GM18502 (cell line): Measurements from ENCODE around the gene EYS.

Experiments used
- ATAC-seq: cut with Tn5 transposase; IDR thresholded peaks from one replicate; pipeline ENCODE4 v1.9.1; 2021; ENCODE audit warnings: mild to moderate bottlenecking; ENCODE audit not compliant: unreplicated experiment, poor library complexity

EYS gene

DNA sequence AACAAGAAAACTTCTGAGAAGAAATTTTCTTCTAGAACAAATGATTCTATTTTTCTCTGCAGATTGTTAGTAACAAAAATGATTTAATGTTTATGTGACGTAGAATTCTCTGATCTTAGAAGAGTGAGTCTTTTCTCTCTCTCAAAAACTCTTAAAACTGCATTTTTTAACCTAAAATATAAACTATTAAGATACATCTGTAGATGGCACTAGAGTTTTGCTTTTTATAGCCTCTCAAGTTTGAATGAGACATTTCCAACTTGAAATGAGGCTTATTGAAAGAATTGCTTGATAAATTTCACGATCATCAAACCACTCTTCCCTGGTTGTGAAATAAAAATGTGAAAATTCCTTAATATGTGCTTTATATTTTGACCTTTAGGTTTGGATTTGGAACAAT is 2017.6 kb downstream of the EYS start:
- no peak for ATAC-seq

- ATAC-seq: peak; percentile 92
Observed at GRCh38 chr6:63685446-63686379, 2021.3 kb downstream of the EYS start.

DNA sequence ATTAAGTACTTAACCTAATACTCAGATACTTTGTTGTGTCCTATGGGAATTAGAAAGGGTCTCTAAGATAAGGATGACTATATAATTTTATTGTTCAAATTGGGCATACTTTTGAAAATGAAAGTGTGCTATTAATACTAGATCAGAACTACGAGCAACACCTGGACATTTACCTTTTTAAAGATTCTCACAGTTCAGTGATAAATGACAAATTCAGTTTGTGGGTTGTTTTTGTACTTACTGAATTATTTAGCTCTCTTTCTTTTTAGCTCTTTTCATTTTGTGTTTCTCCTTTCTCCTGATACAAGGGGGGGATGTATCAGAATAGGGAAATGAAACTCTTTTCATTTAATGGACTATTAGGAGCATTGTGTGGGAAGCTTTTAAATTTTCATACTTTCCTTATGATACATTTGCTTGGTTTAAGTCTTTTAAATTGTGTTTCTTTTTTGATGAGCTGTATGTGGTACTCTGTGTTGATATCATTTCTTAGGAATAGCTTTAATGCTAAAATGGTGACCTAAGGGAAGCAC is 2023.9 kb downstream of the EYS start:
- ATAC-seq: no peak

- ATAC-seq: no peak
Observed at GRCh38 chr6:63677282-63677681, 2029.7 kb downstream of the EYS start.

- ATAC-seq: no peak
Observed at GRCh38 chr6:63676412-63677114, 2030.5 kb downstream of the EYS start.

GRCh38 chr6:63675138-63675537 is 2031.9 kb downstream of the EYS start:
- ATAC-seq: no peak

DNA sequence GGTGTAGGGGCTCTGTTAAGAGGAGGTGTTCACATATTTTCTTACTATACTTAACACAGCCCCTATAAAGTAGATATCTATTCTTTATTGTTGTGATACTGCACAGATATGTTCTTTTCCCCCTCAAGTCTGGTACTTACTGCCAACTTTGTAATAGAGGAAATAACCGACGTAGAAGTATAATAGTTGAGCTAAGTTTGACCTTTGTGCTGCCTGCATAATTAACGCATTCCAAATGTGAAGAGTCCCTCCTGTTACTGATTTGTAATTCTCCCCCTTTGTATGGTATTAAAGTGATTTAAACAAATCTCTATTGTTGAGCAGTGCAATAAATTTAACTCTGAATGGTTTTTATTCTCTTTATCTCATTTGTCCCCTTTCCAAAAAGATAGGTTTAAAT is 2032.4 kb downstream of the EYS start:
- ATAC-seq: no peak

- no peak for ATAC-seq
Observed at GRCh38 chr6:63673692-63674091, 2033.3 kb downstream of the EYS start.

- ATAC-seq: peak; percentile 57
Observed at GRCh38 chr6:63672582-63673129, 2034.4 kb downstream of the EYS start.

DNA sequence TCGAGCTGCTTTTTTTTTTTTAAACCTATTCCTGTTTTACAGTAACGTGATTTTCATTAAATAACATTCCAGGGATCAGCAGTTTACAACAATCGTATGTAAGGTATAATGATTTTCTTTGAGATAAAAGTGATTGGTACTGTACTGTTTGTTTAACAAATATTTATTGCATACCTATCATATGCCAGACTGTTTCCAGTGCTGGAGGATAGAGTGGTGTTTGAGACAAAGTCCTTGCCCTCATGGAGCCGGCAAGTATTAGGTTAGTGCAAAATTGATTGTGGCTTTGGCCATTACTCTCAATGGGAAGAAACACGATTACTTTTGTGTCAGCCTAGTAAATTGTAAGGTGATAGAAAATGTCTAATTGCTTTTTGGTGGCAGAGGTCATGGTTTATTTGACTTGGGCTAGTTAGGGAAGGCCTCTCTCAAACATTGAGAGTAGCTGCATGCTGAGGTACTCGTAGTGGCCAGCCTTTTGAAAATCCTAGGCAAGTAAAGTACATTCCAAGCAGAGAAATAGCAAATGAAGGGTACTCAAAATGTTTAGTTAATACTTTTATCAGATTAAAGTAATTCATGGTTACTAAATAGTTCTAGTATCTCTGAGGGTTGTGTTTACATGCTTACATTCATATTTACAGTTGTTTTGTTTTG is 2035.8 kb downstream of the EYS start:
- no peak for ATAC-seq
